ENCODE results near the gene GSK3B.

- no peak for TF ChIP-seq TARDBP (IDR thresholded peaks at IDR 0.05)
- no peak for TF ChIP-seq ARNT (IDR thresholded peaks at IDR 0.05)
- TF ChIP-seq FOXM1 (IDR thresholded peaks at IDR 0.05; ENCODE audit: borderline replicate concordance) = no peak
- TF ChIP-seq L3MBTL2 (conservative IDR thresholded peaks at IDR 0.05) = no peak
- TF ChIP-seq FOXK2 (IDR thresholded peaks at IDR 0.05) = no peak
- TF ChIP-seq ELF4 (IDR thresholded peaks at IDR 0.05) = no peak
- no peak for TF ChIP-seq BHLHE40 (IDR thresholded peaks at IDR 0.05; ENCODE audit: borderline replicate concordance)
- no peak for TF ChIP-seq SUZ12 (IDR thresholded peaks at IDR 0.05)
- no peak for TF ChIP-seq CTBP1 (IDR thresholded peaks at IDR 0.05; ENCODE audit: borderline replicate concordance)
- TF ChIP-seq ZNF384 (IDR thresholded peaks at IDR 0.05) = no peak
- TF ChIP-seq NFRKB (IDR thresholded peaks at IDR 0.05) = no peak
- TF ChIP-seq LEF1 (IDR thresholded peaks at IDR 0.05; ENCODE audit: borderline replicate concordance) = no peak
Observed at GRCh38 chr3:119778811-119779210, 315.4 kb downstream of the GSK3B start.

Data from HEK293T (cell line).